H54 (cell line): ENCODE results near the gene NEGR1.
A peak's percentile ranks its signal among the peaks of the same experiment; 100 is the strongest.

ENCODE experiments used
- DNase-seq: peaks from one replicate; pipeline ENCODE4 v3.0.0; 2011; ENCODE audit warnings: low spot score, mixed read lengths; ENCODE audit not compliant: insufficient read length
- FAIRE-seq: peaks from 3 replicates; lab custom pipeline; 2011; peaks lifted over from hg19 to GRCh38; lab: Jason Lieb, UNC
- POLR2A ChIP-seq: IDR thresholded peaks from 2 replicates; pipeline ENCODE4 v1.6.1; 2011; ENCODE audit warnings: low read depth, mild to moderate bottlenecking, low read length

The NEGR1 gene

GRCh38 chr1:72122099-72122880 is 160.0 kb downstream of the NEGR1 start:
- DNase-seq (no peak), FAIRE-seq (no peak)
- no peak for TF ChIP-seq POLR2A

- DNase-seq: no peak
- TF ChIP-seq POLR2A: no peak
- FAIRE-seq: no peak
Observed at GRCh38 chr1:72119491-72119890, 162.8 kb downstream of the NEGR1 start.

GRCh38 chr1:72117621-72118020 is 164.7 kb downstream of the NEGR1 start:
- TF ChIP-seq POLR2A: no peak
- FAIRE-seq: no peak

GRCh38 chr1:72115290-72115689 is 167.0 kb downstream of the NEGR1 start:
- FAIRE-seq: no peak
- DNase-seq: no peak
- TF ChIP-seq POLR2A: no peak

More at GRCh38 chr1:72117621-72118020, 164.7 kb downstream of the NEGR1 start:
- DNase-seq: no peak

GRCh38 chr1:72111662-72112061 is 170.7 kb downstream of the NEGR1 start:
- no peak for FAIRE-seq
- no peak for DNase-seq
- TF ChIP-seq POLR2A: no peak

GRCh38 chr1:72109916-72110315 is 172.4 kb downstream of the NEGR1 start:
- TF ChIP-seq POLR2A: no peak
- DNase-seq (no peak), FAIRE-seq (no peak)

GRCh38 chr1:72105201-72105600 is 177.1 kb downstream of the NEGR1 start:
- TF ChIP-seq POLR2A: no peak
- DNase-seq (no peak), FAIRE-seq (no peak)

GRCh38 chr1:72101840-72102632 is 180.3 kb downstream of the NEGR1 start:
- FAIRE-seq: no peak
- no peak for TF ChIP-seq POLR2A

GRCh38 chr1:72100771-72101170 is 181.6 kb downstream of the NEGR1 start:
- TF ChIP-seq POLR2A: no peak
- FAIRE-seq: no peak
- no peak for DNase-seq

More at GRCh38 chr1:72101840-72102632, 180.3 kb downstream of the NEGR1 start:
- no peak for DNase-seq

- TF ChIP-seq POLR2A: no peak
- FAIRE-seq: peak; percentile 11
- no peak for DNase-seq
Observed at GRCh38 chr1:72097851-72098570, 184.3 kb downstream of the NEGR1 start.

GRCh38 chr1:72094209-72094608 is 188.1 kb downstream of the NEGR1 start:
- TF ChIP-seq POLR2A: no peak
- no peak for FAIRE-seq
- DNase-seq: no peak

GRCh38 chr1:72086394-72086793 is 195.9 kb downstream of the NEGR1 start:
- DNase-seq (no peak), FAIRE-seq (no peak)
- TF ChIP-seq POLR2A: no peak

- FAIRE-seq (no peak), DNase-seq (no peak)
- TF ChIP-seq POLR2A: no peak
Observed at GRCh38 chr1:72075425-72075824, 206.9 kb downstream of the NEGR1 start.

- FAIRE-seq: no peak
- TF ChIP-seq POLR2A: no peak
- DNase-seq: no peak
Observed at GRCh38 chr1:72066431-72066830, 215.9 kb downstream of the NEGR1 start.
